Keratinocyte (primary cell): ENCODE measurements around the gene GLT8D1. TPM values are rescaled to one million over a fixed set of nuclear protein-coding genes. Genes with fewer than 3 reads are reported as not detected.

Source experiments
- DNase-seq: peaks from one replicate; pipeline ENCODE4 v3.0.0-alpha.2; 2011; ENCODE audit warnings: low read depth, missing footprints, low spot score
- FAIRE-seq: peaks from 2 replicates; lab custom pipeline; 2011; peaks lifted over from hg19 to GRCh38; lab: Jason Lieb, UNC
- H2AFZ ChIP-seq: 2 replicates; pipeline ENCODE4 v1.6.0; 2012; ENCODE audit warnings: low read length, control low read depth, inconsistent platforms; ENCODE audit not compliant: control insufficient read depth
- H3K27ac ChIP-seq: 2 replicates; pipeline ENCODE4 v1.5.1; 2011; ENCODE audit warnings: low read length; ENCODE audit not compliant: control insufficient read depth, insufficient read depth
- H3K27me3 ChIP-seq: 3 replicates; pipeline ENCODE4 v1.6.0; 2011; ENCODE audit warnings: low read length; ENCODE audit not compliant: control insufficient read depth, insufficient read depth; ENCODE audit errors: extremely low read depth
- H3K36me3 ChIP-seq, 2 experiments: 2 replicates in 1 of 2; 3 replicates in 1 of 2; pipeline ENCODE4 v1.5.1; 2011; ENCODE audit warnings: low read length in 2 of 2, mild to moderate bottlenecking in 1 of 2; ENCODE audit not compliant: control insufficient read depth in 2 of 2, insufficient read depth in 2 of 2; ENCODE audit errors: extremely low read depth in 1 of 2
- H3K4me1 ChIP-seq: 3 replicates; pipeline ENCODE4 v1.5.1; 2011; ENCODE audit warnings: low read length; ENCODE audit not compliant: control insufficient read depth, insufficient read depth; ENCODE audit errors: extremely low read depth
- H3K4me2 ChIP-seq: 3 replicates; pipeline ENCODE4 v1.6.0; 2011; ENCODE audit warnings: low read depth, low read length; ENCODE audit not compliant: control insufficient read depth, insufficient read depth; ENCODE audit errors: extremely low read depth
- H3K4me3 ChIP-seq, 3 experiments: fragments of 200-600 bp in 1 of 3; sonication (generic) in 1 of 3; 2 replicates in 2 of 3; 3 replicates in 1 of 3; pipeline ENCODE4 v1.5.1; 2011 to 2016; ENCODE audit warnings: low read length in 3 of 3, mild to moderate bottlenecking in 3 of 3, control low read depth in 2 of 3, inconsistent platforms in 1 of 3, low read depth in 1 of 3, mixed read lengths in 1 of 3, mixed run types in 1 of 3, moderate library complexity in 1 of 3; ENCODE audit not compliant: control insufficient read depth in 2 of 3, insufficient read depth in 2 of 3; ENCODE audit errors: extremely low read depth in 1 of 3
- H3K79me2 ChIP-seq: 2 replicates; pipeline ENCODE4 v1.6.0; 2012; ENCODE audit warnings: low read length; ENCODE audit not compliant: control insufficient read depth, insufficient read depth
- H3K9ac ChIP-seq: 3 replicates; pipeline ENCODE4 v1.6.0; 2011; ENCODE audit warnings: low read length; ENCODE audit not compliant: control insufficient read depth, insufficient read depth; ENCODE audit errors: extremely low read depth
- H3K9me1 ChIP-seq: 3 replicates; pipeline ENCODE4 v1.6.0; 2011; ENCODE audit warnings: low read length; ENCODE audit not compliant: control insufficient read depth, insufficient read depth; ENCODE audit errors: extremely low read depth
- H3K9me3 ChIP-seq: 2 replicates; pipeline ENCODE4 v1.5.1; 2012; ENCODE audit warnings: low read depth, low read length; ENCODE audit not compliant: control insufficient read depth
- H4K20me1 ChIP-seq: 3 replicates; pipeline ENCODE4 v1.6.0; 2011; ENCODE audit warnings: low read length; ENCODE audit not compliant: control insufficient read depth, insufficient read depth; ENCODE audit errors: extremely low read depth
- CTCF ChIP-seq, 3 experiments: IDR thresholded peaks in 1 of 3; conservative IDR thresholded peaks in 1 of 3; optimal IDR thresholded peaks in 1 of 3; 2 replicates in 2 of 3; 3 replicates in 1 of 3; pipeline versions ENCODE3 to v1.5.1; 2011; ENCODE audit warnings: low read length in 3 of 3, mild to moderate bottlenecking in 3 of 3, moderate library complexity in 2 of 3, control low read depth in 1 of 3, inconsistent platforms in 1 of 3; ENCODE audit not compliant: insufficient read depth in 2 of 3; ENCODE audit errors: extremely low read depth in 1 of 3
- EZH2 ChIP-seq: IDR thresholded peaks from one replicate; pipeline ENCODE4 v1.6.1; 2012; ENCODE audit warnings: inconsistent platforms, mild to moderate bottlenecking, low read length, moderate library complexity
- dilution Hi-C: fragments of 300-500 bp; cut with MboI; formaldehyde crosslinking; loops from one replicate; pipeline ENCODE4 v1.7.0; 2020; ENCODE audit warnings: low sequenced_read_pairs; ENCODE audit not compliant: extremely low pct_ligation_motif_present
- polyA plus RNA-seq, 5 experiments: library from polyadenylated mRNA; depleted of rRNA in 3 of 5; stranded (reverse) in 3 of 5; stranded (forward) in 1 of 5; unstranded in 1 of 5; fragments of >200 nt; gene quantifications; 1 replicate in 1 of 5; 2 replicates in 3 of 5; 3 replicates in 1 of 5; pipeline versions ENCODE4 v1.2.1 to v1.2.3, GENCODE V29; 2011 to 2012; ENCODE audit warnings: missing spikeins in 2 of 5, low read depth in 1 of 5, low replicate concordance in 1 of 5

GLT8D1 gene
- polyA plus RNA-seq, 1 donor (not counting 4 experiments of a cell fraction or from before 2014, with no cell fraction given) = 66.4 TPM

GRCh38 chr3:52663098-52663497 is 42.5 kb downstream of the GLT8D1 start:
- Histone ChIP-seq H2AFZ (no peak overlapping the region), H3K36me3 (peaks cover 16 to 21% of the 10 kb centered on the region in 2 experiments), H3K4me3 (no peak overlapping the region), H3K79me2 (no peaks in the 10 kb centered on the region), H3K9me3 (no peaks in the 10 kb centered on the region), H3K4me1 (no peaks in the 10 kb centered on the region), H3K9ac (no peak overlapping the region), H4K20me1 (no peaks in the 10 kb centered on the region), H3K4me2 (no peak overlapping the region), H3K9me1 (no peaks in the 10 kb centered on the region), H3K27me3 (no peaks in the 10 kb centered on the region), H3K27ac (no peak overlapping the region)
- DNase-seq = no peak
- TF ChIP-seq EZH2 = no peak
- no peak for TF ChIP-seq CTCF (optimal IDR thresholded peaks at IDR 0.05 in 1 of 3, IDR thresholded peaks at IDR 0.05 in 1 of 3, conservative IDR thresholded peaks at IDR 0.05 in 1 of 3; ENCODE audit: extremely low read depth in 1 of 3, insufficient read depth in 2 of 3, low read length in 3 of 3)
- FAIRE-seq = no peak
- dilution Hi-C loops = no loop called here

- TF ChIP-seq CTCF (optimal IDR thresholded peaks at IDR 0.05 in 1 of 3, IDR thresholded peaks at IDR 0.05 in 1 of 3, conservative IDR thresholded peaks at IDR 0.05 in 1 of 3; ENCODE audit: extremely low read depth in 1 of 3, insufficient read depth in 2 of 3, low read length in 3 of 3) (no peak), EZH2 (no peak)
- Histone ChIP-seq H3K4me1 (no peaks in the 10 kb centered on the region), H3K9me1 (no peaks in the 10 kb centered on the region), H3K27me3 (no peaks in the 10 kb centered on the region), H3K79me2 (no peaks in the 10 kb centered on the region), H2AFZ (no peak overlapping the region), H3K9ac (no peak overlapping the region), H3K36me3 (peaks cover 14 to 19% of the 10 kb centered on the region in 2 experiments), H3K4me3 (no peak overlapping the region), H3K27ac (no peak overlapping the region), H4K20me1 (no peaks in the 10 kb centered on the region), H3K9me3 (no peaks in the 10 kb centered on the region), H3K4me2 (no peak overlapping the region)
- dilution Hi-C loops = no loop called here
- no peak for FAIRE-seq
- no peak for DNase-seq
Observed at GRCh38 chr3:52660046-52660445, 45.5 kb downstream of the GLT8D1 start.
